Nephron (organoid): ENCODE data around the gene TPSD1.
"Not testable (repeated sequence)": the region's sequence is repeated elsewhere in the genome, so short reads cannot be mapped to it uniquely, and the experiment has no call there.

Experiments
- H3K27ac Mint-ChIP-seq, 3 experiments: 2 replicates each; pipeline ENCODE4 v1.8.0; 2020; ENCODE audit warnings: mixed read lengths in 3 of 3, mild to moderate bottlenecking in 2 of 3, moderate library complexity in 1 of 3
- H3K27me3 Mint-ChIP-seq: 2 replicates; pipeline ENCODE4 v1.8.0; 2021; ENCODE audit warnings: low read depth, mild to moderate bottlenecking, moderate library complexity, mixed read lengths
- H3K36me3 Mint-ChIP-seq: 2 replicates; pipeline ENCODE4 v1.8.0; 2020; ENCODE audit warnings: low read depth, mixed read lengths
- H3K4me1 Mint-ChIP-seq: 2 replicates; pipeline ENCODE4 v1.8.0; 2020; ENCODE audit warnings: mixed read lengths
- H3K4me3 Mint-ChIP-seq, 3 experiments: 2 replicates each; pipeline ENCODE4 v1.8.0; 2020; ENCODE audit warnings: mild to moderate bottlenecking in 3 of 3, mixed read lengths in 3 of 3, moderate library complexity in 2 of 3
- H3K9me3 Mint-ChIP-seq: 2 replicates; pipeline ENCODE4 v1.8.0; 2020; ENCODE audit warnings: mixed read lengths
- CTCF ChIP-seq, 3 experiments: fragments of 200-600 bp; sonication (generic); IDR thresholded peaks; one replicate each; pipeline ENCODE4 v1.5.0; 2021; ENCODE audit warnings: antibody characterized with exemption in 3 of 3; ENCODE audit not compliant: unreplicated experiment in 3 of 3

TPSD1 gene

GRCh38 chr16:1223355-1224214, 32.3 kb upstream of the TPSD1 start:
- Mint-ChIP-seq H3K4me1 (peaks cover 5% of the 10 kb centered on the region), H3K9me3 (no peaks in the 10 kb centered on the region), H3K36me3 (peaks cover 9% of the 10 kb centered on the region), H3K4me3 (no peak overlapping the region), H3K27me3 (peaks cover 7% of the 10 kb centered on the region), H3K27ac (no peak overlapping the region)
- TF ChIP-seq CTCF (IDR thresholded peaks at IDR 0.05; ENCODE audit: unreplicated experiment in 3 of 3) = no peak

- no peak overlapping the region for H3K4me3 Mint-ChIP-seq
- H3K36me3 Mint-ChIP-seq = peaks cover 9% of the 10 kb centered on the region
- no peaks in the 10 kb centered on the region for H3K9me3 Mint-ChIP-seq
- H3K4me1 Mint-ChIP-seq = peaks cover 5% of the 10 kb centered on the region
- no peak for TF ChIP-seq CTCF (IDR thresholded peaks at IDR 0.05; ENCODE audit: unreplicated experiment in 3 of 3)
- peaks cover 7% of the 10 kb centered on the region for H3K27me3 Mint-ChIP-seq
- no peak overlapping the region for H3K27ac Mint-ChIP-seq
These were observed 31.3 kb upstream of the TPSD1 start for GRCh38 chr16:1224558-1224957.

- Mint-ChIP-seq H3K27me3 (peaks cover 7% of the 10 kb centered on the region), H3K36me3 (peaks cover 9% of the 10 kb centered on the region), H3K4me3 (no peak within 1 kb of the TSS), H3K27ac (no peak within 1 kb of the TSS), H3K9me3 (no peaks in the 10 kb centered on the region), H3K4me1 (peaks cover 5% of the 10 kb centered on the region)
- TF ChIP-seq CTCF (IDR thresholded peaks at IDR 0.05; ENCODE audit: unreplicated experiment in 3 of 3) = no peak
These were observed 30.8 kb upstream of the TPSD1 start, which contains the start of gene TPSG1 for GRCh38 chr16:1225051-1225451. Gene TPSG1, minus strand, starts transcription at chr16:1225268. Its CDS starts 16 bp downstream, at chr16:1225252.

GRCh38 chr16:1225728-1226311, 30.0 kb upstream of the TPSD1 start:
- H3K27me3 Mint-ChIP-seq, H3K36me3 Mint-ChIP-seq, H3K4me3 Mint-ChIP-seq: not testable (repeated sequence)

GRCh38 chr16:1226692-1227091, 29.2 kb upstream of the TPSD1 start:
- not testable (repeated sequence) for H3K9me3 Mint-ChIP-seq, H3K36me3 Mint-ChIP-seq, H3K27ac Mint-ChIP-seq

More at GRCh38 chr16:1225728-1226311, 30.0 kb upstream of the TPSD1 start:
- not testable (repeated sequence) for H3K27ac Mint-ChIP-seq, H3K4me1 Mint-ChIP-seq, H3K9me3 Mint-ChIP-seq

GRCh38 chr16:1228227-1228626, 27.6 kb upstream of the TPSD1 start:
- H3K27ac Mint-ChIP-seq, H3K9me3 Mint-ChIP-seq, H3K4me1 Mint-ChIP-seq, H3K4me3 Mint-ChIP-seq, H3K36me3 Mint-ChIP-seq, H3K27me3 Mint-ChIP-seq: not testable (repeated sequence)

More at GRCh38 chr16:1226692-1227091, 29.2 kb upstream of the TPSD1 start:
- H3K4me1 Mint-ChIP-seq, H3K4me3 Mint-ChIP-seq, H3K27me3 Mint-ChIP-seq: not testable (repeated sequence)

- H3K4me1 Mint-ChIP-seq, H3K36me3 Mint-ChIP-seq, H3K4me3 Mint-ChIP-seq, H3K27me3 Mint-ChIP-seq, H3K9me3 Mint-ChIP-seq, H3K27ac Mint-ChIP-seq: not testable (repeated sequence)
These were observed 26.4 kb upstream of the TPSD1 start for GRCh38 chr16:1229476-1229875.

GRCh38 chr16:1230084-1230470, 25.8 kb upstream of the TPSD1 start, which contains the start of gene TPSB2:
Gene TPSB2, minus strand, starts transcription at chr16:1230184. Its CDS starts 233 bp downstream, at chr16:1229951.
- H3K36me3 Mint-ChIP-seq, H3K4me1 Mint-ChIP-seq, H3K9me3 Mint-ChIP-seq, H3K27me3 Mint-ChIP-seq, H3K4me3 Mint-ChIP-seq, H3K27ac Mint-ChIP-seq: not testable (repeated sequence)

- not testable (repeated sequence) for H3K4me3 Mint-ChIP-seq, H3K27me3 Mint-ChIP-seq, H3K4me1 Mint-ChIP-seq, H3K9me3 Mint-ChIP-seq, H3K27ac Mint-ChIP-seq, H3K36me3 Mint-ChIP-seq
These were observed 25.2 kb upstream of the TPSD1 start for GRCh38 chr16:1230471-1231212.

- H3K4me3 Mint-ChIP-seq, H3K4me1 Mint-ChIP-seq, H3K27ac Mint-ChIP-seq, H3K36me3 Mint-ChIP-seq, H3K9me3 Mint-ChIP-seq, H3K27me3 Mint-ChIP-seq: not testable (repeated sequence)
These were observed 24.6 kb upstream of the TPSD1 start for GRCh38 chr16:1231301-1231700.

- not testable (repeated sequence) for H3K4me3 Mint-ChIP-seq, H3K27ac Mint-ChIP-seq, H3K36me3 Mint-ChIP-seq, H3K4me1 Mint-ChIP-seq, H3K9me3 Mint-ChIP-seq, H3K27me3 Mint-ChIP-seq
These were observed 23.7 kb upstream of the TPSD1 start for GRCh38 chr16:1232049-1232748.
